ENCODE data around the gene LSM14A.

GRCh38 chr19:34228347-34228746 is 56.0 kb downstream of the LSM14A start:
- no peak for TF ChIP-seq POLR2A (IDR thresholded peaks at IDR 0.05; ENCODE audit: extremely low read depth, insufficient read length)
- no peak for TF ChIP-seq CTCF (IDR thresholded peaks at IDR 0.05; ENCODE audit: low read depth, low read length)
- no peak for TF ChIP-seq MAX (IDR thresholded peaks at IDR 0.05; ENCODE audit: low read depth, low read length)

Data from NB4 (cell line).